H1 (cell line): ENCODE data around the gene ZNF672.
"Not testable (repeated sequence)": the region's sequence is repeated elsewhere in the genome, so short reads cannot be mapped to it uniquely, and the experiment has no call there.

ENCODE experiments used
- EP300 ChIP-seq, 2 experiments: IDR thresholded peaks; 1 replicate in 1 of 2; 2 replicates in 1 of 2; pipeline ENCODE4 v1.6.1; 2011 to 2012; ENCODE audit warnings: low read depth in 2 of 2, low read length in 2 of 2, mild to moderate bottlenecking in 2 of 2, borderline replicate concordance in 1 of 2, inconsistent platforms in 1 of 2, moderate library complexity in 1 of 2
- TAF7 ChIP-seq: optimal IDR thresholded peaks from 2 replicates; pipeline ENCODE3; 2011; ENCODE audit warnings: low read depth, mild to moderate bottlenecking, inconsistent platforms, low read length, moderate library complexity, borderline replicate concordance
- TF ChIP-seq, protein P1 (sequence below), 3 experiments: IDR thresholded peaks; 1 replicate in 2 of 3; 2 replicates in 1 of 3; pipeline versions ENCODE4 v1.5.1 to v1.6.1; 2011; ENCODE audit warnings: low read length in 3 of 3, mild to moderate bottlenecking in 3 of 3, inconsistent platforms in 2 of 3, low read depth in 1 of 3, moderate library complexity in 1 of 3; ENCODE audit not compliant: insufficient read depth in 1 of 3; ENCODE audit errors: control extremely low read depth in 1 of 3

- TF ChIP-seq EP300 (IDR thresholded peaks at IDR 0.05; ENCODE audit: borderline replicate concordance in 1 of 2, low read depth in 2 of 2, low read length in 2 of 2); TAF7: not testable (repeated sequence)
- TF ChIP-seq, protein P1, sequence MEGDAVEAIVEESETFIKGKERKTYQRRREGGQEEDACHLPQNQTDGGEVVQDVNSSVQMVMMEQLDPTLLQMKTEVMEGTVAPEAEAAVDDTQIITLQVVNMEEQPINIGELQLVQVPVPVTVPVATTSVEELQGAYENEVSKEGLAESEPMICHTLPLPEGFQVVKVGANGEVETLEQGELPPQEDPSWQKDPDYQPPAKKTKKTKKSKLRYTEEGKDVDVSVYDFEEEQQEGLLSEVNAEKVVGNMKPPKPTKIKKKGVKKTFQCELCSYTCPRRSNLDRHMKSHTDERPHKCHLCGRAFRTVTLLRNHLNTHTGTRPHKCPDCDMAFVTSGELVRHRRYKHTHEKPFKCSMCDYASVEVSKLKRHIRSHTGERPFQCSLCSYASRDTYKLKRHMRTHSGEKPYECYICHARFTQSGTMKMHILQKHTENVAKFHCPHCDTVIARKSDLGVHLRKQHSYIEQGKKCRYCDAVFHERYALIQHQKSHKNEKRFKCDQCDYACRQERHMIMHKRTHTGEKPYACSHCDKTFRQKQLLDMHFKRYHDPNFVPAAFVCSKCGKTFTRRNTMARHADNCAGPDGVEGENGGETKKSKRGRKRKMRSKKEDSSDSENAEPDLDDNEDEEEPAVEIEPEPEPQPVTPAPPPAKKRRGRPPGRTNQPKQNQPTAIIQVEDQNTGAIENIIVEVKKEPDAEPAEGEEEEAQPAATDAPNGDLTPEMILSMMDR (IDR thresholded peaks at IDR 0.05; ENCODE audit: control extremely low read depth in 1 of 3, insufficient read depth in 1 of 3, low read depth in 1 of 3, low read length in 3 of 3) = not testable (repeated sequence)
These were observed 43.4 kb upstream of the ZNF672 start for GRCh38 chr1:248794663-248795062.
